H9 (cell line): ENCODE measurements around the gene KIAA0513. TPM values are rescaled to one million over a fixed set of nuclear protein-coding genes. Genes with fewer than 3 reads are reported as not detected.

Experiments used
- DNase-seq: peaks from one replicate; pipeline ENCODE4 v3.0.0-alpha.2; 2017
- H2AFZ ChIP-seq: one replicate; pipeline ENCODE4 v1.6.1; 2013; ENCODE audit warnings: mild to moderate bottlenecking, low read length, control low read depth, moderate library complexity
- H2AK5ac ChIP-seq: 2 replicates; pipeline ENCODE4 v1.6.1; 2013; ENCODE audit warnings: low read length, control low read depth, mixed read lengths; ENCODE audit not compliant: insufficient read length
- H2BK120ac ChIP-seq: one replicate; pipeline ENCODE4 v1.6.1; 2013; ENCODE audit warnings: low read depth, mild to moderate bottlenecking, low read length, control low read depth, inconsistent platforms; ENCODE audit not compliant: poor library complexity, severe bottlenecking
- H2BK12ac ChIP-seq: 2 replicates; pipeline ENCODE4 v1.6.1; 2013; ENCODE audit warnings: low read length, control low read depth, mixed read lengths, low read depth; ENCODE audit not compliant: insufficient read length
- H2BK15ac ChIP-seq: 2 replicates; pipeline ENCODE4 v1.6.1; 2013; ENCODE audit warnings: low read depth, low read length, control low read depth
- H2BK20ac ChIP-seq: one replicate; pipeline ENCODE4 v1.6.1; 2013; ENCODE audit warnings: low read depth, mild to moderate bottlenecking, low read length, control low read depth, inconsistent platforms; ENCODE audit not compliant: poor library complexity, severe bottlenecking
- H2BK5ac ChIP-seq: 2 replicates; pipeline ENCODE4 v1.6.1; 2013; ENCODE audit warnings: low read length, control low read depth, mixed read lengths; ENCODE audit not compliant: insufficient read length
- H3K14ac ChIP-seq: 2 replicates; pipeline ENCODE4 v1.6.1; 2013; ENCODE audit warnings: low read length, control low read depth; ENCODE audit not compliant: insufficient read depth
- H3K18ac ChIP-seq: 2 replicates; pipeline ENCODE4 v1.6.1; 2013; ENCODE audit warnings: low read depth, mild to moderate bottlenecking, mixed read lengths, low read length, control low read depth; ENCODE audit not compliant: insufficient read length
- H3K23ac ChIP-seq: 2 replicates; pipeline ENCODE4 v1.6.1; 2013; ENCODE audit warnings: low read length, control low read depth, mixed read lengths, low read depth; ENCODE audit not compliant: insufficient read length
- H3K23me2 ChIP-seq: 2 replicates; pipeline ENCODE4 v1.6.1; 2013; ENCODE audit warnings: low read depth, mild to moderate bottlenecking, mixed read lengths, low read length, control low read depth; ENCODE audit not compliant: insufficient read length, poor library complexity, severe bottlenecking
- H3K27ac ChIP-seq: 2 replicates; pipeline ENCODE4 v1.5.1; 2013; ENCODE audit warnings: low read length, control low read depth, mixed read lengths, low read depth; ENCODE audit not compliant: insufficient read length
- H3K27me3 ChIP-seq: 2 replicates; pipeline ENCODE4 v1.6.1; 2013; ENCODE audit warnings: low read length, control low read depth, inconsistent platforms; ENCODE audit not compliant: insufficient read depth
- H3K4ac ChIP-seq: 2 replicates; pipeline ENCODE4 v1.6.1; 2013; ENCODE audit warnings: low read depth, mild to moderate bottlenecking, control low read depth, inconsistent platforms, low read length, moderate library complexity
- H3K4me1 ChIP-seq: 2 replicates; pipeline ENCODE4 v1.6.1; 2013; ENCODE audit warnings: low read length, control low read depth, inconsistent platforms; ENCODE audit not compliant: insufficient read depth
- H3K4me2 ChIP-seq: 2 replicates; pipeline ENCODE4 v1.6.1; 2013; ENCODE audit warnings: low read length, control low read depth, mixed read lengths; ENCODE audit not compliant: insufficient read length, insufficient read depth
- H3K56ac ChIP-seq: 2 replicates; pipeline ENCODE4 v1.6.1; 2013; ENCODE audit warnings: low read depth, mild to moderate bottlenecking, mixed read lengths, low read length, control low read depth; ENCODE audit not compliant: insufficient read length
- H3K79me1 ChIP-seq: 2 replicates; pipeline ENCODE4 v1.6.1; 2013; ENCODE audit warnings: low read depth, mild to moderate bottlenecking, moderate library complexity, low read length, control low read depth, inconsistent platforms; ENCODE audit not compliant: insufficient read depth, poor library complexity, severe bottlenecking
- H3K79me2 ChIP-seq: 2 replicates; pipeline ENCODE4 v1.6.1; 2013; ENCODE audit warnings: low read length, control low read depth, inconsistent platforms; ENCODE audit not compliant: insufficient read depth
- H3K9ac ChIP-seq: 2 replicates; pipeline ENCODE4 v1.6.1; 2013; ENCODE audit warnings: low read length, control low read depth, mixed read lengths; ENCODE audit not compliant: insufficient read length; ENCODE audit errors: extremely low read depth
- H3K9me3 ChIP-seq: one replicate; pipeline ENCODE4 v1.6.1; 2013; ENCODE audit warnings: low read depth, low read length, inconsistent platforms; ENCODE audit not compliant: control insufficient read depth
- H3T11ph ChIP-seq: one replicate; pipeline ENCODE4 v1.6.1; 2013; ENCODE audit warnings: mild to moderate bottlenecking, low read length, control low read depth, inconsistent platforms
- H4K20me1 ChIP-seq: one replicate; pipeline ENCODE4 v1.6.1; 2013; ENCODE audit not compliant: control insufficient read depth, insufficient read length, insufficient read depth
- H4K5ac ChIP-seq: 2 replicates; pipeline ENCODE4 v1.6.1; 2013; ENCODE audit warnings: low read depth, mild to moderate bottlenecking, mixed read lengths, low read length, control low read depth; ENCODE audit not compliant: insufficient read length
- H4K8ac ChIP-seq: replicated peaks from 2 replicates; pipeline ENCODE4 v1.6.1; 2013; ENCODE audit warnings: low read length, control low read depth, mixed read lengths, low read depth; ENCODE audit not compliant: insufficient read length
- H4K91ac ChIP-seq: 2 replicates; pipeline ENCODE4 v1.6.1; 2013; ENCODE audit warnings: low read depth, mild to moderate bottlenecking, moderate library complexity, mixed read lengths, low read length, control low read depth; ENCODE audit not compliant: insufficient read length
- H3K27ac Mint-ChIP-seq, 3 experiments: 2 replicates in 2 of 3; 3 replicates in 1 of 3; pipeline ENCODE4 v1.8.0; 2020 to 2021; ENCODE audit warnings: mixed read lengths in 3 of 3, mild to moderate bottlenecking in 1 of 3, moderate library complexity in 1 of 3
- H3K27me3 Mint-ChIP-seq: 2 replicates; pipeline ENCODE4 v1.8.0; 2021; ENCODE audit warnings: low read depth, mild to moderate bottlenecking, moderate library complexity, mixed read lengths
- H3K36me3 Mint-ChIP-seq, 3 experiments: 2 replicates in 2 of 3; 3 replicates in 1 of 3; pipeline ENCODE4 v1.8.0; 2020 to 2021; ENCODE audit warnings: low read depth in 3 of 3, mixed read lengths in 3 of 3; ENCODE audit not compliant: insufficient read depth in 1 of 3
- H3K4me1 Mint-ChIP-seq, 2 experiments: 2 replicates each; pipeline ENCODE4 v1.8.0; 2020; ENCODE audit warnings: mixed read lengths in 2 of 2
- H3K4me3 Mint-ChIP-seq, 2 experiments: 2 replicates in 1 of 2; 3 replicates in 1 of 2; pipeline ENCODE4 v1.8.0; 2020 to 2021; ENCODE audit warnings: mild to moderate bottlenecking in 2 of 2, mixed read lengths in 2 of 2, moderate library complexity in 1 of 2
- H3K9me3 Mint-ChIP-seq, 2 experiments: 2 replicates in 1 of 2; 3 replicates in 1 of 2; pipeline ENCODE4 v1.8.0; 2020; ENCODE audit warnings: mild to moderate bottlenecking in 2 of 2, mixed read lengths in 2 of 2, moderate library complexity in 1 of 2
- CTCF ChIP-seq: fragments of 200-600 bp; sonication (generic); conservative IDR thresholded peaks from 3 replicates; pipeline ENCODE4 v1.8.0; 2021; ENCODE audit warnings: antibody characterized with exemption, mild to moderate bottlenecking
- WGBS: extraction: QIAGEN DNeasy Blood & Tissue Kit; methylation state at CpG from one replicate; pipeline ENCODE4 v1.1.7; 2013; ENCODE audit warnings: missing lambda C conversion rate, low lambda C conversion rate, mixed read lengths; ENCODE audit not compliant: insufficient read length; ENCODE audit errors: extremely low coverage; 5-methylcytosine and 5-hydroxymethylcytosine counted together
- total RNA-seq: library from RNA; stranded (reverse); gene quantifications from 2 replicates; pipeline ENCODE4 v1.2.1, GENCODE V29; 2021

The KIAA0513 gene
- total RNA-seq, 1 experiment from 2014 or later, result 4.7 TPM

- Histone ChIP-seq H3K9me3 (no peaks in the 10 kb centered on the region), H3K23ac (no peak overlapping the region), H4K5ac (no peak overlapping the region), H3K9ac (no peak overlapping the region), H4K8ac (no peak overlapping the region), H2BK15ac (no peak overlapping the region), H2BK12ac (no peak overlapping the region), H3K4ac (no peak overlapping the region), H3K79me2 (no peaks in the 10 kb centered on the region), H2AFZ (no peak overlapping the region), H4K91ac (no peak overlapping the region), H3T11ph (no peak overlapping the region), H2AK5ac (no peak overlapping the region), H2BK120ac (no peak overlapping the region), H3K4me1 (peaks cover 3% of the 10 kb centered on the region; the same call in 1 of the 2 replicates), H3K4me2 (peak overlapping the region; percentile 18), H3K56ac (no peak overlapping the region), H3K79me1 (no peaks in the 10 kb centered on the region), H3K14ac (no peak overlapping the region), H3K23me2 (no peaks in the 10 kb centered on the region), H4K20me1 (no peaks in the 10 kb centered on the region), H3K18ac (no peak overlapping the region), H2BK20ac (no peak overlapping the region), H3K27ac (no peak overlapping the region), H2BK5ac (no peak overlapping the region), H3K27me3 (no peaks in the 10 kb centered on the region)
- no CpG with 5 or more reads among the region's 3 CpGs for WGBS
- peak overlapping the region in 1 of 3 experiments; percentile 76; a peak in 1 of 7 replicates for H3K27ac Mint-ChIP-seq
- TF ChIP-seq CTCF, result no peak
- no peak for DNase-seq
- H3K27me3 Mint-ChIP-seq, result peaks cover 16% of the 10 kb centered on the region
- no peak overlapping the region for H3K4me3 Mint-ChIP-seq
- H3K36me3 Mint-ChIP-seq, result no peaks in the 10 kb centered on the region; a peak in 1 of 7 replicates
- peaks cover 29 to 36% of the 10 kb centered on the region in 2 experiments for H3K4me1 Mint-ChIP-seq
- H3K9me3 Mint-ChIP-seq, result peaks cover 0 to 9% of the 10 kb centered on the region in 2 experiments; a peak in 2 of 5 replicates
Measured at GRCh38 chr16:85127379-85127723, 99.8 kb downstream of the KIAA0513 start.
